ENCODE data around the gene FMO1. TPM values are rescaled to one million over a fixed set of nuclear protein-coding genes. Genes with fewer than 3 reads are reported as not detected.

FMO1 gene
- total RNA-seq, 1 experiment from 2014 or later, result not detected

DNA sequence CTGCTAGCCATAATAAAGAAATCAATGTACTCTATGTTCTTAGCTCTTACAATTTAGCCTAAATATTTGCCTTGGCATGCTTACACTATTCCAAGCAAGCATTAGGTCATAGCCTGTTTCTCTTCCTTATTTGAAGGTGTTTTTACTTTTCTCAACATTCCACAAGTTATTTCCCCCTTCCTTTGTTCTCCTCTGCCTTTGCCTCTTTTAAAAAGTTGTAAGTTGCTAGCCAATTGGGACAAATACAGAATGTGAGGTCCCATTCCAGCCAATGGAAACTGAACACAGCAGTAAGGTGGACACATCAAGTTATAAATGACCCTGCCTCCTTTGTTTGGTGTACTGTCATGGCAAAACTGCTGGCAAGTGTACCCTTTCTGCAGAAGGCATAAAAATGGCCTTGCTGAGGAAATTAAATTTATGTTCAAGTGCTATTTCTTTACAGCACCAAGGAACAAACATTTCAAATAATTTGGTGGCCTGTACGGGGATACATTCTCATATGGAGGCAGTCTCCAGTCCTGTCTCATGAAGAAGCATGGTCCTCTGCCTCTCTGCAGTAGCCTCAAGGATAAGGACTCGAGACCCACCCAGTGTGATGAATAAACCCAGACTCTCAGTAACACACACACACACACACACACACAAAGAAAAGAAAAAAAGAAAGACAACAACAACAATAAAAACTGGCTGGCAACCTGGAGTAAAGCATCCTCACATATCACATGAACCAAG lies 28.8 kb upstream of the FMO1 start:
- H3K27ac ChIP-seq (ENCODE audit: low read length), result no peak overlapping the region
- no peaks in the 10 kb centered on the region for H3K4me1 ChIP-seq (ENCODE audit: insufficient read depth, low read length)
- H3K4me2 ChIP-seq (ENCODE audit: low read length), result no peak overlapping the region
- TF ChIP-seq, protein P1, sequence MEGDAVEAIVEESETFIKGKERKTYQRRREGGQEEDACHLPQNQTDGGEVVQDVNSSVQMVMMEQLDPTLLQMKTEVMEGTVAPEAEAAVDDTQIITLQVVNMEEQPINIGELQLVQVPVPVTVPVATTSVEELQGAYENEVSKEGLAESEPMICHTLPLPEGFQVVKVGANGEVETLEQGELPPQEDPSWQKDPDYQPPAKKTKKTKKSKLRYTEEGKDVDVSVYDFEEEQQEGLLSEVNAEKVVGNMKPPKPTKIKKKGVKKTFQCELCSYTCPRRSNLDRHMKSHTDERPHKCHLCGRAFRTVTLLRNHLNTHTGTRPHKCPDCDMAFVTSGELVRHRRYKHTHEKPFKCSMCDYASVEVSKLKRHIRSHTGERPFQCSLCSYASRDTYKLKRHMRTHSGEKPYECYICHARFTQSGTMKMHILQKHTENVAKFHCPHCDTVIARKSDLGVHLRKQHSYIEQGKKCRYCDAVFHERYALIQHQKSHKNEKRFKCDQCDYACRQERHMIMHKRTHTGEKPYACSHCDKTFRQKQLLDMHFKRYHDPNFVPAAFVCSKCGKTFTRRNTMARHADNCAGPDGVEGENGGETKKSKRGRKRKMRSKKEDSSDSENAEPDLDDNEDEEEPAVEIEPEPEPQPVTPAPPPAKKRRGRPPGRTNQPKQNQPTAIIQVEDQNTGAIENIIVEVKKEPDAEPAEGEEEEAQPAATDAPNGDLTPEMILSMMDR (conservative IDR thresholded peaks at IDR 0.05; ENCODE audit: low read depth, low read length), result no peak
- no peak for TF ChIP-seq EZH2 (IDR thresholded peaks at IDR 0.05; ENCODE audit: low read length, unreplicated experiment)
- TF ChIP-seq EZH2phosphoT487 (IDR thresholded peaks at IDR 0.05; ENCODE audit: borderline replicate concordance, low read length), result no peak
- BruUV-seq (replicated peaks), result no TSS peak
- H4K20me1 ChIP-seq (ENCODE audit: low read length), result no peaks in the 10 kb centered on the region
- POLR2A ChIA-PET (ENCODE audit: unreplicated experiment), result no interaction called here
- H3K9me2 ChIP-seq (replicated peaks; ENCODE audit: low read length), result no peaks in the 10 kb centered on the region
- peaks cover 27% of the 10 kb centered on the region; the same call in 1 of the 2 replicates for H3K27me3 ChIP-seq (ENCODE audit: low read length)
- intact Hi-C loops (cut with micrococcal nuclease), result no loop called here
- H2AFZ ChIP-seq (ENCODE audit: low read length), result no peak overlapping the region
- DNase-seq (no peak), ATAC-seq (no peak)
- no peak overlapping the region for H3K4me3 ChIP-seq (ENCODE audit: low read length)
- H3K36me3 ChIP-seq (ENCODE audit: low read depth, low read length), result no peaks in the 10 kb centered on the region
- H3K9me3 ChIP-seq (ENCODE audit: low read length), result no peaks in the 10 kb centered on the region
- no peaks in the 10 kb centered on the region for H3K79me2 ChIP-seq (ENCODE audit: low read length)
- H3K9ac ChIP-seq (ENCODE audit: low read length), result no peak overlapping the region
- CTCF ChIA-PET, result no interaction called here
- no peaks in the 10 kb centered on the region for H3F3A ChIP-seq (ENCODE audit: low read length, unreplicated experiment)

DNA sequence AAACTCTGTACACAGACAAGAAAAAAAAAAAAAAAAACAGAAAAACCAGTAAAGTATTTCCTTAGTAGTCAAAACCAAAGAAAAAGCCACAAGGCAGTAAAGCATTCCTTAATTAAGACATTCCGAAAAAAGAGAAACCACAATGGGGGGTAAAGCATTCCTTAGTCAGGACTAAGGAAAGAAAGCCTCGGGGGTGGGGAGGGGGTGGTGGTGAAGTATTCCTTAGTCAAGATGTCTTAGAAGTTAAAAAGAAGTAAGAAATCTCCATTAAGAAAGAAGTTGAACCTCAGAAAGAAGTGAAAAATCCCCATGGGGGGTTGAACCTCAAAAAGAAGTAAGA lies 28.2 kb upstream of the FMO1 start:
- no peak for ATAC-seq
- DNase-seq, result peak; percentile 34
- no TSS peak for BruUV-seq (replicated peaks)
- Histone ChIP-seq H3K4me3 (ENCODE audit: low read length) (no peak overlapping the region), H3K9me3 (ENCODE audit: low read length) (no peaks in the 10 kb centered on the region), H4K20me1 (ENCODE audit: low read length) (no peaks in the 10 kb centered on the region), H3K9me2 (replicated peaks; ENCODE audit: low read length) (no peaks in the 10 kb centered on the region), H3K79me2 (ENCODE audit: low read length) (no peaks in the 10 kb centered on the region), H3K27me3 (ENCODE audit: low read length) (peaks cover 25% of the 10 kb centered on the region; the same call in 1 of the 2 replicates), H2AFZ (ENCODE audit: low read length) (no peak overlapping the region), H3K36me3 (ENCODE audit: low read depth, low read length) (no peaks in the 10 kb centered on the region), H3K9ac (ENCODE audit: low read length) (no peak overlapping the region), H3K4me2 (ENCODE audit: low read length) (no peak overlapping the region), H3F3A (ENCODE audit: low read length, unreplicated experiment) (no peaks in the 10 kb centered on the region), H3K4me1 (ENCODE audit: insufficient read depth, low read length) (no peaks in the 10 kb centered on the region), H3K27ac (ENCODE audit: low read length) (no peak overlapping the region)
- ChIA-PET POLR2A (ENCODE audit: unreplicated experiment) (no interaction called here), CTCF (no interaction called here)
- intact Hi-C loops (cut with micrococcal nuclease), result no loop called here
- no peak for TF ChIP-seq EZH2 (IDR thresholded peaks at IDR 0.05; ENCODE audit: low read length, unreplicated experiment)
- TF ChIP-seq, protein P1 (conservative IDR thresholded peaks at IDR 0.05; ENCODE audit: low read depth, low read length), result no peak
- no peak for TF ChIP-seq EZH2phosphoT487 (IDR thresholded peaks at IDR 0.05; ENCODE audit: borderline replicate concordance, low read length)

DNA sequence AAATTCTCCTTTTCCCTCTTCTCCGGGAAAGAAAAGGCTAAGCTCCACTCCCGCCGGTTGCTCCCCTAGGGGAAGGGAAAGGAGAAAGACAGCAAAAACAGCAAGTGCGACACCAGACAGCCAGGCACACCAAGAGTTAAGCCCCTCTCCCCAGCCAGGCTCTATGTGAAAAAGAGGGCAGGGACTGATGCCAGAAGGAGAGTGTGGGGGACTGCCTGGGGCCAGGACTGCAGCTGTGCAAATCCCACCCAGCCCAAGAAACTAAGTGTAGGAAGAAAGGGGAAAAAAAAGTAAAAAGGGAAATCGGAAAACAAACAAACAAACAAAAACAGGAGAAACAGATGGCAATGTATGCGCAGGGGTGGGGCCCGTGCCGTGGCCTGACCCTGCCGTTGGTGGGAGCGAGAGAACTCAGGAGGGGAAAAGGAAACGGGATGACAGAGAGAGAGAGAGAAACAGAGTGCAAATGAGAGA lies 27.7 kb upstream of the FMO1 start:
- CTCF ChIA-PET, result no interaction called here
- no peaks in the 10 kb centered on the region for H3K9me3 ChIP-seq (ENCODE audit: low read length)
- H3K27ac ChIP-seq (ENCODE audit: low read length), result no peak overlapping the region
- no peaks in the 10 kb centered on the region for H3F3A ChIP-seq (ENCODE audit: low read length, unreplicated experiment)
- ATAC-seq, result no peak
- POLR2A ChIA-PET (ENCODE audit: unreplicated experiment), result no interaction called here
- BruUV-seq (replicated peaks), result no TSS peak
- no peaks in the 10 kb centered on the region for H3K9me2 ChIP-seq (replicated peaks; ENCODE audit: low read length)
- intact Hi-C loops (cut with micrococcal nuclease), result no loop called here
- no peak overlapping the region for H3K4me2 ChIP-seq (ENCODE audit: low read length)
- H3K36me3 ChIP-seq (ENCODE audit: low read depth, low read length), result no peaks in the 10 kb centered on the region
- H3K4me1 ChIP-seq (ENCODE audit: insufficient read depth, low read length), result no peaks in the 10 kb centered on the region
- TF ChIP-seq, protein P1 (conservative IDR thresholded peaks at IDR 0.05; ENCODE audit: low read depth, low read length), result no peak
- TF ChIP-seq EZH2phosphoT487 (IDR thresholded peaks at IDR 0.05; ENCODE audit: borderline replicate concordance, low read length) (no peak), EZH2 (IDR thresholded peaks at IDR 0.05; ENCODE audit: low read length, unreplicated experiment) (no peak)
- H3K4me3 ChIP-seq (ENCODE audit: low read length), result no peak overlapping the region
- no peak overlapping the region for H3K9ac ChIP-seq (ENCODE audit: low read length)
- no peaks in the 10 kb centered on the region for H3K79me2 ChIP-seq (ENCODE audit: low read length)
- H2AFZ ChIP-seq (ENCODE audit: low read length), result no peak overlapping the region
- H4K20me1 ChIP-seq (ENCODE audit: low read length), result no peaks in the 10 kb centered on the region
- H3K27me3 ChIP-seq (ENCODE audit: low read length), result peaks cover 21% of the 10 kb centered on the region; the same call in 1 of the 2 replicates
- no peak for DNase-seq
